K562 treated with DMSO at 1 percent for 48 hours (cell line): Measurements from ENCODE around the gene GBP7. TPM values are rescaled to one million over a fixed set of nuclear protein-coding genes. Genes with fewer than 3 reads are reported as not detected.

Experiments used
- total RNA-seq: library from RNA; unstranded; fragments of 300-600 nt; gene quantifications from 2 replicates; pipeline ENCODE4 v1.2.3, GENCODE V29; 2022; ENCODE audit warnings: low replicate concordance; ENCODE audit errors: extremely low read depth

Gene GBP7
- not detected in 2 replicates for total RNA-seq

DNA sequence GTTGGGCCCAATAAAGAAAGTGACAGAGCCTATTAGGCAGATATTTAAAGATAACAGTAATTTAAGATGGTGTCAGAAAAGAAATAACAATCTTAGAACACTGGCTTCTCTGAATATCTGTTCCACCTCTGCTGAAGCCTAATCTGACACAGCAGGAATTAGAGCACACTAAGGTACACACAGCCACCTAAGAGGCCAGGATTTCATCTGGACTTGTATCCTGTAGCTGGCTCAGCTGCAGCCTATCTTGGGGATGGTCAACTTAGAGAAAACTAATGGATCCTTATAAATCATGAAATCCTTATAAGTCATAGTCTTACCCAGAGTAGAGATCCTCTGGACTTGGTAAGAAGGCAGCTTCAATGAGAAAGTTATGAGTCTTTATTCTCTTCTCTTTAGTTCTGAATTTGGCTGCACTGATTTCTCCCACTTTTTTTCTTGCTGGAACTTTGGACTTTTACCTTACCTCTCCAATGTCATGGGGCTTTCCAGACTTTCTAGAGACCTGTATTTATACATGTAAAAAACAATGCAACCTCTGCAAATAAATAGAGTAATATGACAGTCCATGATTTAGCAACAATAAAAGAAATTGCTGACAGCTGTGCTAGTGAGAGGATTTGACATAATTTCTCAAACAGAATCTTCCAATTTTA, at the start of gene GBP7:
GBP7 (minus strand) TSS at position 403 of the 656 bp plus-strand sequence. CDS start 4,068 bp downstream, outside the sequence.

DNA sequence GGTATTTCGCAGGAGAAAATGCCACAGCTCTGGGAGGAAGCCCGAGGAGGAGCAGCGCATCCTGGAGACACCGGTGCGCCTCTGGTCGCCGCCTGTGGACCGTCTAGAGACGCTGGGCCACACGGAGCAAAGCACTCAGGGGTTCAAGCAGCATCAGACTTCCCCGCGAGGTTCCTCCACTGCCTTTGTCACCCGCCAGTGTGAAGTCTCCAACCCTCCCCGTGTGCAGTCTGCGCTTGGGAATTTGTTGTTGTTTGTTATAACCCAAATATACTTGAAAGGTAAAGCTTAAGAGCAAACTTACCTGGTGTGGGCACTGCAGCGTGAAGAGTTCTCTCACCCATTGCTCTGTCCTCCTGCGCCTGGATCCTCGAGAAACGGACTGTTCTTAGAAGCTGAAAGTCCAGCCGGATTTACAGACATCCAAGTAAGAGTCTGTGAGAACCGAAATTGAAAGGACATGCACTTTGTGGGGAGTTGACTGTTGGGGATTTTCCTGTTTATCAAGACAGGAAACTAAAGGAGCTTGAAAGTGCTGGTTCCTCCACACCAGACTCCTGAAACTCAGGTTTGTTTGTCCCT, 22.8 kb upstream of the GBP7 start, which contains the start of gene GBP4:
GBP4 (minus strand) TSS at position 452 of the 582 bp plus-strand sequence; CDS start at position 344, 108 bp downstream.

DNA sequence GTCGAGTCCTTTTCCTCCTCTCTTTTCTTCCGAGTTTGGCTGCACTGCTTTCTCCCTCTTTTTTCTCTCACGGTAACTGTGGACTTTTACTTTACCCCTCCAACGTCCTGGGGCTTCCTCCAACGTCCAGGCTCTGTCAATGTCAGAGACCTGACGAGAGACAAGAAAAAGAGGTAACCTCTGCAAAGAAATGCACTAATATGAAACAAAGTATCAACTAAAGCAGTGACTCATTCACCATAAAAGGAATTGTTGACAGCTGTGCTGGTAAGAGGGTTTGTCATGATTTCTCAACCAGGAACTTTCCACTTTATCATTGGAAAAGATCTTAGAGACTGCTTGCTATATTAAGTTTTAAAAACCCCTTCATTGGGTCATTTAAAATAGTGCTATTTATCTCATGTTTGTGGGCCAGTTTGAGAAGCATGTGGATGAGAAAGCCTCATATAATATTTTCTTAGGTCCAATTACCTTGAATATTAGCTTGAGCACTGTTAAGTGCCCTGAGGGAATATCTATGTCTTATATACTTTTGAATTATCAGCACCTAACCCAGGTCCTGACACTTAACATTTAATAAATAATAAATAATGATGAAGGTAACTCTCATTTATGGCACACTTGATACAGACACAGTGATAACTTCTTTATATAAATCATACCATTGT, 49.8 kb downstream of the GBP7 start, which contains the start of gene GBP2:
GBP2 (minus strand) TSS at position 202 of the 668 bp plus-strand sequence. CDS start 4,148 bp downstream, outside the sequence.

Other genes starting within 250 kb of the GBP7 start
- gene KYAT3, start 183.4 kb downstream of the GBP7 start, total RNA-seq, result not detected in 2 replicates
- not detected in 2 replicates for gene RBMXL1, start 183.4 kb downstream of the GBP7 start, total RNA-seq
- not detected in 2 replicates for gene GBP3, start 153.1 kb downstream of the GBP7 start, total RNA-seq
- gene GBP1, start 110.8 kb downstream of the GBP7 start, total RNA-seq, result not detected in 2 replicates
- not detected in 2 replicates for gene GBP2, start 49.9 kb downstream of the GBP7 start, total RNA-seq
- gene GBP4, start 22.9 kb upstream of the GBP7 start, total RNA-seq, result not detected in 2 replicates
- gene GBP5, start 96.9 kb upstream of the GBP7 start, total RNA-seq, result not detected in 2 replicates
- not detected in 2 replicates for gene GBP6, start 188.1 kb upstream of the GBP7 start, total RNA-seq